ELR (cell line): Measurements from ENCODE around the gene AGBL4.
"Not testable (repeated sequence)": the region's sequence is repeated elsewhere in the genome, so short reads cannot be mapped to it uniquely, and the experiment has no call there.

Source experiments
- DNase-seq: peaks from one replicate; pipeline ENCODE4 v3.0.0-alpha.2; 2015; ENCODE audit warnings: low read depth

The AGBL4 gene

DNA sequence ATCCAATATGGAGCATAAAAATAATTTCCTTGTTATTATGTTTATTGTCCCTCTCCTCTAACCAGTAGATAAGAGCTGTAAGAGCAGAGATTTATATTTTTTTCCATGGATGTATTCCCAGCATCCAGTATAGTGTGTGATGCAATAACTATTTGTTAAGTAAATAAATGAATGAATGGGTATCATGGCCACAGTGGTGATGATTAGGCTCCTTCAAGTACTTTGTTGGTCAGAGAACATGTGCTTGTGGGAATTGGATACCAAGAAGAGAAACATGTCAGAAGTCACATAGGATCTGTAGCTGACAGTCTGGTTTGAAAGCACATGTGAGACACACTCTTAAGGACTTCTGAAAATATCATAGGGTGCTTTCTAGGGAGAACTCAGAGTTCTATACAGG lies 588.5 kb downstream of the AGBL4 start:
- DNase-seq = no peak

DNA sequence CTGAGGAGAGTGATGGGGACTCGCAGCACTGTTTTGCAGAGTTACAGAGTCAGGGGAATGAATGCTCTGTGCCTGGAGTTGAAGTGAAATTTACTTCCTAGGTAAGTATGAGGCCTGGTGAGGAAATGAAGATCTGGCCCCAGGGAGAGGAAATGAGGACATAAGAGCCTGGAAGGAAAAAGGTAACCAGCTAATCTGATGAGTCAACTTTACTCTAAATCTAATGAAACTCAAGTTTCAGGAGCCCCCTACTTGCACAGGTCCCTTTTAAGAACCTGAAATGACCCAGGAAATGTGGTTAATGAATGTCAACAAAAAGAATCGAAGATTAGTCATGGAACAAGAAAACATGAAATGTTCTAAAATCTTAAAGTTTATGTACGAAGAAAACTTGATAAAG lies 599.0 kb downstream of the AGBL4 start:
- DNase-seq = no peak

DNA sequence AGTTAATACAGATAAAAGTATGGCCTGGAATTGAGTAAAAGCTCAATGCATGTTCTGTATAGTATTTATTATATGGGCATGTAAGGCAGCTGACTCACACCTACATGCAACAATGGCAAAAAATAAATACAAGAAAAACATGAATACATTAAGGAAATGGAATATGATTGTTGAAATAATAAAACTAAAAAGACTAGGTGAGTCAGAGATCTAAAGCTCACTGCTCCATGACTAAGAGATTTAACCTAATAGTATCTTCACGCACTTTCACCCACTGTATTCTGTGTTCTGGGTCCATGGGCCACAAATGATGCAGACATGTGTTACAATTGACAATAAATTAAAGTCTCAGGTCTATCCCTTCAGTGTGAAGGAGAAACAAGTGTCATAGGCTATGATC lies 607.0 kb downstream of the AGBL4 start:
- no peak for DNase-seq

- DNase-seq = no peak
Measured at GRCh38 chr1:49408346-49408745, 615.4 kb downstream of the AGBL4 start.

GRCh38 chr1:49397086-49397485 lies 626.7 kb downstream of the AGBL4 start:
- DNase-seq = no peak

GRCh38 chr1:49394200-49394599 lies 629.6 kb downstream of the AGBL4 start:
- DNase-seq = no peak

DNA sequence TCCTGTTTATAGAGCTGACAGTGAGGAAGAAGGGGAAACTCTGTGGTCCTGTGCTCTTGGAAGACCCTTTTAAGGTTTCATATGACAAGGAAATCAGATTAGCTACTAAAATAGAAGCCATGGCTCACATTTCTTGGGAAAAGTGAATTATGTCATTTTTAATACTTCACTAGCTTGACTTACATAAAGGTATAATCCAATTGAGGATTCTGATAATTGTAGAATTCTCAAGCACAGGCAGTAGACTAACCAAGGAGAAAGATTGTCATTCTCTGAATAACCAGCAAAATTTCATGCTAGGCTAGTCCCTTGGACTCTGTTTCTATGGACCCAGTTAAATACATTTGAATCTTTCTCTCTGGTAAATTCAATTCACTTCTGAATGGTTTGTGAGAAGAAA lies 634.1 kb downstream of the AGBL4 start:
- DNase-seq = no peak

DNA sequence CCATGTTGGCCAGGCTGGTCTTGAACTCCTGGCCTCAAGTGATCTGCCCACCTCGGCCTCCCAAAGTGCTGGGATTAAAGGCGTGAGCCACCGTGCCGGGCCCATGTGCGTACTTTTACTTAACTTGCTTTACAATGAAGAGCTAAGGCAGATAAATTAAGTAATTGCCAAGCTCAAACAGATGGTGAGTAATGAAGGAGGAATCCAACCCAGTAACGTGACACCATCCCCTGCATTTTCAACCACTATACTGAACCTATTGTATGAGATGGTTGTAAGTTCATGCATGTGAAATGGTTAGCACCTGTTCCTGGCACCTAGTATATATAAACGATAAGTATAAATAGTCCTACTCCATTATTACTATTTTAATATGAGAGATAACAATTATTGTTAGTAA lies 659.1 kb downstream of the AGBL4 start:
- no peak for DNase-seq

GRCh38 chr1:49363628-49364027 lies 660.1 kb downstream of the AGBL4 start:
- no peak for DNase-seq

GRCh38 chr1:49358036-49358435 lies 665.7 kb downstream of the AGBL4 start:
- DNase-seq = no peak

GRCh38 chr1:49356594-49356993 lies 667.2 kb downstream of the AGBL4 start:
- DNase-seq = no peak

DNA sequence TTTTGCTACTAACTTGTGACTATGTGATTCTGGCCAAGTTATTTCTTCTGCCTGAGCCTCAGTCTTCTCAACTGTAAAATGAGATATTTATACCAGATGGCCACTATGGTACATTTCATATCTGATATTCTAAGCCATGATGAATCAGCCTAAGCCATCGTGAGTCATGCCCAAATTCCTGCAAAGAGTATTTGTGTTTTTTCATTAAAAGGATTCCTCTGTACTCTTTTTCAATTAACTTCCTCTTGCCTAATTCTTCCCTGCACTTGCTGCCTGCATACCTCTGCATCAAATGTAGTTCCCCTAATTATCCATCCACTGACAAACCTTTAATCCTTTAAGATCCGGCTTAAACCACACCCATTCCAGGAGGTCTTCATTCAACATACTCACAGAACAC lies 672.0 kb downstream of the AGBL4 start:
- no peak for DNase-seq

DNA sequence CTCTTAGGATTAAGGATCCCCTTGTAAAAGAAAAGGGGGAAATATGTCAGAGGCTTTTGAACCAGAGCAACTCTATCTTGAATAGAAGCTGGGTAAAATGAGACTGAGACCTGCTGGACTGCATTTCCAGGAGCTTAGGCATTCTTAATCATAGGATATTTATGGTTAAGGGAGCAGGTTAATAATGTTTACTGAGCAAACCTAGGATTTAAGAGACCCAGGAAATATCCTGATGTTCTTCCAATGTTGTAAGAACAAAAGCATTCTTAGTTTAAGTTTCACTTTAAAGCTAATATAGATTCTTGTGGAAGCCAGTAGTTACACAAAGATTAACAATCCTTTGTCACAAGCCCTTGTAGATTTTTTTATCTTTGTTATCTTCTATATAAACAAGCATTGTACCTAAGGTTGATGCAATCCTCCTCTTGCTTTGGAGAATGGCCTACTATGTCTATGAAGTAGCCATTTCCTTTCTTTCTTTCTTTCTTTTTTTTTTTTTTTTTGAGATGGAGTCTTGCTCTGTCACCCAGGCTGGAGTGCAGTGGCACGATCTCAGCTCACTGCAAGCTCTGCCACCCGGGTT lies 676.9 kb downstream of the AGBL4 start:
- DNase-seq = no peak

GRCh38 chr1:49340576-49340975 lies 683.2 kb downstream of the AGBL4 start:
- no peak for DNase-seq

DNA sequence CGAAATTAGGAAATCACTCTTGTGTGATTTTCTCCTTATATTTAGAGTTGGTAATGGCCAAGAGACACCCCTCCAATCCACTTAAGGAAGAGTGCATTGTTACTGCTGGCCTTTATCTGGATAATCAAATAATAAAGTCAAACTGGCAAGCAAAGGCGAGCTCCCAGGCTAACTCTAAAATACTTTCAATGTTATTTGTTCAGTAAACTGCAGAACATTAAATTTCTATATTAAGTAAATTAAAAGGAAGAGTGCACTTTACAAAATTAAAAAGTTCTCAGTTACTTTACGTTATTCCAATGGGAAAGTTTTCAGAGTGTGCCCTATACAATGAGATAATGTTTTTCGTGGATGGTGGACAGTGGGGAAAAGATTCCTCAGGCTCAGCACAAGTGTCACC lies 684.7 kb downstream of the AGBL4 start:
- DNase-seq = no peak

- DNase-seq = no peak
Measured at GRCh38 chr1:49337251-49337650, 686.5 kb downstream of the AGBL4 start.

GRCh38 chr1:49333906-49334305 lies 689.8 kb downstream of the AGBL4 start:
- no peak for DNase-seq

- DNase-seq = no peak
Measured at GRCh38 chr1:49331066-49331852, 692.5 kb downstream of the AGBL4 start.

GRCh38 chr1:49323925-49324540 lies 699.7 kb downstream of the AGBL4 start:
- DNase-seq = no peak

- DNase-seq = not testable (repeated sequence)
Measured at GRCh38 chr1:49320493-49320892, 703.3 kb downstream of the AGBL4 start.

GRCh38 chr1:49319426-49319963 lies 704.3 kb downstream of the AGBL4 start:
- DNase-seq = no peak

GRCh38 chr1:49318218-49318617 lies 705.5 kb downstream of the AGBL4 start:
- DNase-seq = no peak

- DNase-seq = no peak
Measured at GRCh38 chr1:49307457-49307856, 716.3 kb downstream of the AGBL4 start.
